Measurements from ENCODE around the gene AGAP3.

The AGAP3 gene

GRCh38 chr7:151167197-151167961 is 81.1 kb downstream of the AGAP3 start, which contains the start of gene GBX1:
Gene GBX1 (minus strand): TSS chr7:151167694. CDS start chr7:151167548, 146 bp downstream.
- DNase-seq: no peak

GRCh38 chr7:151168003-151168786 is 81.9 kb downstream of the AGAP3 start:
- peak; percentile 75 for DNase-seq

GRCh38 chr7:151168787-151169162 is 82.5 kb downstream of the AGAP3 start:
- DNase-seq: no peak

GRCh38 chr7:151172273-151173141 is 86.2 kb downstream of the AGAP3 start:
- DNase-seq: peak; percentile 73

DNA sequence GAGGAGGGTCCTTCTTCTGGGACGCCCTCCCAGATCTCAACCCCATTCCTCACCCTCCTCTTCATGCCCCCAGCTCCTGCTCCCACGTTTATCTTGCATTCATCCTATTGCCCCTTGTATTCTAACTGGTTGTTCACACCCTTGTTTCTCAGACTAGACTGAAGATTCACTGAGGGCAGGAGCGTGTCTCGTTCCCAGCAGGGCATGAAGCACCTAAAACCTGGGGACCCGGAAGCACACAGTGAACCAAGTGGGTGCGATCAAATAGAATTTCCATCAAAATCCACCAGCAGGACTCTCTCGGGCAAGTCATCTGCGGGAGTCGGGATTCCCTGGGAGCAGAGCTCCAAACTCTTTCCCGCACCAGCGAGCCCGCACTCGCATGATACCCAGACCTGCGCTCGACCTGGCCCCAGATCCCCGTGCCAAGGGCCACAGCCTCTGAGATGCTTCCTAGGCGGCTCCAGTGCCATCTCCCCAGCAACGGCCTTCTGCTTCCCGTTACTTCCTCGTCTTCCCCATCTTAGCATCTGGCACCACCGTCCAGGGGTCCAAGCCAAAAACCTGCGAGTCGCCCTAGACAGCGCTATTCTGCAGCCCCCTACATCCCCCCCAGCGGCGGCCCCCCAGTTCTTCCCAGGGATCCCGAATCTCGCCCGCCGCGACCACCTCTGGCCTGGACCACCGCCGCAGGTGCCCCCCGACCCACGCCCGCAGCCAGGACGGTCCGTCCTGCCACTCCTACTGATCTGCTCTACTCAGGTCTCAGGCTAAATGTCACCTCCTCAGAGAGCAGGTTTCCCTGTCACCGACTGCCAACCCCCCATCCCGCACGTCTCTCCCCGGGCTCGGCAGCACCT is 87.3 kb downstream of the AGAP3 start:
- DNase-seq: no peak

- no peak for DNase-seq
Observed at GRCh38 chr7:151174246-151175046, 88.2 kb downstream of the AGAP3 start.

DNA sequence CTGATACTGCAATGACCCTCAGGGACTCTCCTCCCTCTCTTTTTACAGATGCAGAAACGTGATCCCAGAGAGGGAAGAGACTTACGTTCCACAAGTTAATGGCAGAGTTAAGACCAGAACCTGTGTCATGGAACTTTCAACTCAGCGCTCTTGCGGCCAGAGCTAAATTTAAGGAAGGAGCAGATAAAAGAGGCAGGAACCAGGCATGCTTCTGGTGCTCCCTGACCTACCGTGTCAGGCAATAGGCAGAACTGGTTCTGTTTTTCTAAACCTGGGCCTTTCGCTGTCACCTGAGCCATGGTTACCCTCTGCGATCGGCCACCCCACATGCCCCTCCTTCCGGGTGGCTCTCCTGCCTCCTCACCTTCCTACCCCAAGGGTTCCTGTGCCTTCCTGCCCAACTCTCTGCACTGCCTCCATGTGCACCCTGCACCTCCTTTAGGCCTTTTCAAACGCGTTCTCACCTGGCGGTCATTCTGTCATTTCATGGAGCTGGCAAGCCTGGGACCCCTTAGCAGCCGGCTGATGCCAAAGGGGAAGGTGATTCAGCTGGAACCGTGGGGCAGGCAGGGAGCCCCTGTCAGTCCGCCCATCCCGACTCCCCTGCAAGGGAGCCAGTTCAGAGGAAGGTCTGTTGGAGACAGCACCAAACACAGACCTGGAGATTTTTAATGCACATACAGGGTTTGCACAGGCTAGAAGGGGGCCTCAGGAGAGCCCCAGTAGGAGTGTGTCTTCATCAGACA is 88.9 kb downstream of the AGAP3 start:
- DNase-seq: no peak

DNA sequence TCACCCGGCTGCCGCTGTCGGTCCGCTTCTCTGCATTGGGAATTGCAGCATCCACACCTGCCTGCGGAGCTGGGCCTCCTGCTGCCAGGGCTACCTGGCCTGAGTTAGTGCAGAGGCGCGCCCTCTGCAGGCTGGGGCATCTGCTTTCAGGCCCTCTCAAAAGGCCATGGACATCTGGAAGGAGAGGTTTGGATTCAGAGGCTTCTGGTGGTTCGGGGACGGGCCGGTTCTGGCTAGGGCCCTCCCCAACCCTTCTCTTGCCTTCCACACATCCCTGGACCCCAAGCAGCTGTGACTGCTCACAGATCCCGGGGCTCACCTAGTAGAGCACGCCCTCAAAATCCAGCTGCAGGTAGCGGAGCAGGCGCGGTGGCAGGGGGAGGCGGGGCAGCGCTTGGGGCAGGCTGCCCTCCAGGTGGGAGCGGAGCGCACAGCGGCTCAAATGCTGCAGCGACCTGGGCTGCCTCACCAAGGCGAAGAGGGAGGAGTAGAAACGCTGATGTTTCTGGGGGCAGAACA is 89.6 kb downstream of the AGAP3 start:
- DNase-seq: no peak

DNA sequence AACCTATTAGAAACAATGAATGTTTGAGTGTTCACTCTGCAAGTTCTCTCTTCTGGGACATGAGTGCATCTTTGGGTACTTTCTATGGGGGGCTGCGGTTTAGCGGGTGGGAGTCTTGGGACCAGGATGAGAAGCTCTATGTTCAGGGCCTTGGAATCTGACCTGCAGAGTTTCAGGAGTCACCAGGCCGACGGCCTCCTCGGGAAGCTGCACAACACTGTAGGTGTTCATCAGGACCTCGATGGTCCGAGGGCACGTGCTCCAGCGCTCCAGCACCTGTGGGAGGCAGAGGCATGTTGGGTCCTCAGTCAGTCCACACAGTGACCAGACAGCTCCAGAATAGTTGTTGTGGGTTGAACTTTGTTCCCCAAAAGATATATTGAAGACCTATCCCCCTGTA is 90.1 kb downstream of the AGAP3 start:
- DNase-seq: no peak

DNA sequence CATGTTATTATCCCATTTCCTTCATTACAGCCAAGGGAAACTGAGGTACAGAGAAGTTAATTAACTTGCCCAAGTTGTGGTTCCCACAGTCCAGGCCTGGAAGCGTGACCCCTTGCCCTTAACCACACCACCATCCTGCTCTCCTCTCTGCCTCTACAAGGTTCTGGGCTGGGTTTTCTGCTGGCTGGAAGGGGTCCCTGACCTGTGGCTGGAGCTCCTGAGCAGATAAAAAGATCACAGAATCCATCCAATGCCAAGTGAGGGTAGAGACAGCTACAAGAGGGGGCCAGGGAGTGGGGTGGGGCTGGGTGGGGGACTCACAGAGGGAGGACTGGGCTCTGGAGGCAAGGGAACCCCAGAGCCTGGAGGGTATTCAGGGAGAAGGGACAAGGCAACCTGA is 91.0 kb downstream of the AGAP3 start:
- no peak for DNase-seq

- DNase-seq: no peak
Observed at GRCh38 chr7:151178236-151178635, 92.0 kb downstream of the AGAP3 start.

DNA sequence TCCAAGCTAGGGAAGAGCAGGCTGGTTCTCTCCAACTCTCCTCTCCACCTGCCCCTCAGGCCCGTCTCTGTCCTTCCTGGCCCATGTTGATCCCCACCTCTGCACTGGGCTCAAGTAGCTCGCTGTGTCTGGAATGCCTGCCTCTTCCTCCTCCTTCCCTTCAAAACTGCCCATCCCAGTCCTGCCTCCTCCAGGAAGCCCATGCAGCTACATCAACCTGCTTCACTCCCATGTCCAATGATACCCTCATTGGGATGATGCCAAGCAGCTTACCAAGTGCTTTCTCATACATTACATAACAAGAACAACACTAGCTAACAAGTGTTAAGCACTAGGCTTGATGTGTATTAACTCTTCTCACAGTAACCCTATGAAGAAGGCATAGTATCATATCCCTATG is 92.6 kb downstream of the AGAP3 start:
- DNase-seq: no peak

- DNase-seq: no peak
Observed at GRCh38 chr7:151179287-151179860, 93.1 kb downstream of the AGAP3 start.

DNA sequence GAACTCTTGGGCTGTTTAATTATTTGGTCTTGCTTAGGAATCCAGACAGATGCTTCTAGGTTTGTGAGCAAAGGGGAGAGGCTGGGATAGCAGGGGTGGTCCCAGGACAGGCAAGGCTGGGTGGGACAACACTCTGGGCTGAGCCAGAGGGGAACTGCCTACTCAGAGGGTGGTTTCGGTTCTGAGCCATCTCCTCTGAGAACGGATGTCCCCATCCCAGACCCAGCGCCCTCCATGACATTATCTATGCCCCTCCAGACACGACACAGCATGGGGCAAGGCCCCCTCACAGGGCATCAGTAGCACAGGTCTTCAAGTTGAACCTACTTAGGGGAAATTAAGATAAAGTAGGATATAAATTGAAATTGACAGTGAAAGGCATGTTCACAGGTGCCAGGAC is 93.7 kb downstream of the AGAP3 start:
- no peak for DNase-seq

- DNase-seq: no peak
Observed at GRCh38 chr7:151181011-151181431, 94.7 kb downstream of the AGAP3 start.

- no peak for DNase-seq
Observed at GRCh38 chr7:151185762-151186639, 99.7 kb downstream of the AGAP3 start.

DNA sequence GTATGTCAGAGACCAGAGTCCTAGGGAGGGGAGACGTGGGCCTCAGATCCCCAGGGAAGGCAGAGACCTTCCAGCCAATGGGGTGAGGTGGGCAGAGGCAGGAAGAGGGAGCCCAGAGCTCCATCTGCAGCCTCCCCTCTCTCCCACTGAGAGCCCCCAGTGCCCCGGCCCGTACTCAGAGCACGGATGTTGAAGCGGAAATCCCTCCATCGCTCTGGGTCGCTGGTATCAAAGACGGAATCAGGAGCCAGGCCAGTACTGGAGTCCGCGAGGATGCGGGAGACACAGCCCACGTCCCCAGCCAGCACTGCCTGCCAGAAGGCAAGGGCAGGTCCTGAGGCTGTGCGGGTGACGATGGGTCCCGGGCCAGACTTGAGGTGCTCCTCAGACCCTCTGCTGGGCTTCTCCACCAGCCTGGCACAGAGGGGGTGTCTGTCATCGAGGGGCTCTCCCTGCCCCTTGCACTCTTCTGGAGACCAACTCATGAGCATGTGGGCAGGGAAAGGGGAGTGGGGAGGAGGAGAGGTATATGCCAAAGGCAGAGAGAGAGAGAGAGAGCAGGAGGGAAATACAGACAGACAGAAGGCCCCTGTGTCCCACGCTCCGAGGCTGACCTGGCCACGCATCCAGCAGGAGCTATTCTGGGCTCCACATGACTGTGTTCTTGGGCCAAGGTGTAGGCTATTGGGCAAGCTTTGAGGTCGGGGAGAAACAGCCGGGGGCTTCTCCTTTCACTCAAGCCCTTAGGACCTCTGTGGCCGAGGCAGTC is 100.5 kb downstream of the AGAP3 start, which contains the start of gene ASB10:
ASB10 (minus strand) TSS at position 611 of the 769 bp plus-strand sequence; CDS start at position 491, 120 bp downstream.
- no peak for DNase-seq
